Fibroblast of villous mesenchyme (primary cell): Measurements from ENCODE around the gene SSR1. TPM values are rescaled to one million over a fixed set of nuclear protein-coding genes. Genes with fewer than 3 reads are reported as not detected.
"Not testable (repeated sequence)": the region's sequence is repeated elsewhere in the genome, so short reads cannot be mapped to it uniquely, and the experiment has no call there.

ENCODE experiments used
- DNase-seq: peaks from one replicate; pipeline ENCODE4 v3.0.0-alpha.2; 2010; ENCODE audit warnings: low read depth
- H3K4me3 ChIP-seq: 2 replicates; pipeline ENCODE4 v1.5.1; 2011; ENCODE audit warnings: low read depth, mild to moderate bottlenecking, low read length
- CTCF ChIP-seq: IDR thresholded peaks from 2 replicates; pipeline ENCODE4 v1.5.1; 2012; ENCODE audit warnings: low read depth, mild to moderate bottlenecking, low read length; ENCODE audit not compliant: insufficient read depth
- total RNA-seq: library from RNA; depleted of rRNA; stranded (reverse); fragments of >200 nt; gene quantifications from 2 replicates; pipeline ENCODE4 v1.2.3, GENCODE V29; 2012

The SSR1 gene
- 91.2 and 203 TPM in 2 replicates for total RNA-seq

- DNase-seq: peak; percentile 97
- peak within 1 kb of the TSS; percentile 80 for H3K4me3 ChIP-seq
- no peak for TF ChIP-seq CTCF
Measured at GRCh38 chr6:7312616-7313504, at the start of gene SSR1. Gene SSR1 (minus strand): TSS chr6:7313199. CDS start chr6:7313120, 79 bp downstream.

GRCh38 chr6:7351916-7352315 lies 38.9 kb upstream of the SSR1 start:
- not testable (repeated sequence) for H3K4me3 ChIP-seq, DNase-seq

GRCh38 chr6:7350591-7350990 lies 37.6 kb upstream of the SSR1 start:
- not testable (repeated sequence) for DNase-seq

GRCh38 chr6:7347551-7347997 lies 34.6 kb upstream of the SSR1 start:
- DNase-seq: peak; percentile 27
- not testable (repeated sequence) for H3K4me3 ChIP-seq

More at GRCh38 chr6:7350591-7350990, 37.6 kb upstream of the SSR1 start:
- not testable (repeated sequence) for H3K4me3 ChIP-seq

- not testable (repeated sequence) for DNase-seq, H3K4me3 ChIP-seq
Measured at GRCh38 chr6:7344773-7345450, 31.9 kb upstream of the SSR1 start.

- H3K4me3 ChIP-seq: no peak overlapping the region
- TF ChIP-seq CTCF: no peak
- DNase-seq: no peak
Measured at GRCh38 chr6:7343546-7344475, 30.8 kb upstream of the SSR1 start.

GRCh38 chr6:7341989-7342742 lies 29.2 kb upstream of the SSR1 start:
- TF ChIP-seq CTCF: no peak
- H3K4me3 ChIP-seq: no peak overlapping the region
- no peak for DNase-seq

GRCh38 chr6:7341271-7341670 lies 28.3 kb upstream of the SSR1 start:
- H3K4me3 ChIP-seq: no peak overlapping the region
- DNase-seq: no peak
- TF ChIP-seq CTCF: no peak
